Activated T-cell treated with anti-CD3 and anti-CD28 coated beads, Interleukin-2, amount 50 U/mL, for 24 hours (primary cell): ENCODE data around the gene LTB.

ENCODE experiments used
- DNase-seq: peaks from one replicate; pipeline ENCODE4 v3.0.0-alpha.2; 2020
- H3K27ac Mint-ChIP-seq: 2 replicates; pipeline ENCODE4 v1.8.0; 2020; ENCODE audit warnings: mild to moderate bottlenecking, mixed read lengths
- H3K27me3 Mint-ChIP-seq: 2 replicates; pipeline ENCODE4 v1.8.0; 2020; ENCODE audit warnings: mixed read lengths
- H3K36me3 Mint-ChIP-seq: 2 replicates; pipeline ENCODE4 v1.8.0; 2020; ENCODE audit warnings: low read depth, mixed read lengths
- H3K4me1 Mint-ChIP-seq: 2 replicates; pipeline ENCODE4 v1.8.0; 2020; ENCODE audit warnings: low read depth, mixed read lengths
- H3K4me3 Mint-ChIP-seq: 2 replicates; pipeline ENCODE4 v1.8.0; 2020; ENCODE audit warnings: mild to moderate bottlenecking, moderate library complexity, mixed read lengths
- H3K9me3 Mint-ChIP-seq: 2 replicates; pipeline ENCODE4 v1.8.0; 2020; ENCODE audit warnings: mixed read lengths

The LTB gene

DNA sequence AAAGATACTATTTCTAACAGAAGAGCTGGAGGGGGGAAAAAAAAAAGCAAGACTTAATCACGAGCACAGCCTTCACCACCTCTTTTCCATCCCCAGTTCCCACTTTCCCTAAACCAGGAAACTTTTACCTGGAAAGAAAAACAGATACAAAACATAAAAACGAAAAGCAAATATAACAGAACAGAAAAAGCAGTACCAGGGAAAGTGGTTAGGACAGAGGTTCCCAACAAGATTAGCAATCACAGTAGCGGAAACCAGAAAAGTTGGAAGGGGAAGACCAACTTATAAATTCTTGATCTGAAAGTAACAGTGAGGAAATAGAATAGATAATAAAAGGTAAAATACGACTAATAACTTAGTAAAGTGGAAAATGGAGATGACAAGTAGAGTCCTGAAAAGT is 41.6 kb downstream of the LTB start:
- Mint-ChIP-seq H3K27ac (peak overlapping the region; percentile 95), H3K4me3 (peak overlapping the region; percentile 94), H3K4me1 (peaks cover 50% of the 10 kb centered on the region), H3K27me3 (no peaks in the 10 kb centered on the region), H3K36me3 (peaks cover 73% of the 10 kb centered on the region), H3K9me3 (no peaks in the 10 kb centered on the region)
- no peak for DNase-seq

DNA sequence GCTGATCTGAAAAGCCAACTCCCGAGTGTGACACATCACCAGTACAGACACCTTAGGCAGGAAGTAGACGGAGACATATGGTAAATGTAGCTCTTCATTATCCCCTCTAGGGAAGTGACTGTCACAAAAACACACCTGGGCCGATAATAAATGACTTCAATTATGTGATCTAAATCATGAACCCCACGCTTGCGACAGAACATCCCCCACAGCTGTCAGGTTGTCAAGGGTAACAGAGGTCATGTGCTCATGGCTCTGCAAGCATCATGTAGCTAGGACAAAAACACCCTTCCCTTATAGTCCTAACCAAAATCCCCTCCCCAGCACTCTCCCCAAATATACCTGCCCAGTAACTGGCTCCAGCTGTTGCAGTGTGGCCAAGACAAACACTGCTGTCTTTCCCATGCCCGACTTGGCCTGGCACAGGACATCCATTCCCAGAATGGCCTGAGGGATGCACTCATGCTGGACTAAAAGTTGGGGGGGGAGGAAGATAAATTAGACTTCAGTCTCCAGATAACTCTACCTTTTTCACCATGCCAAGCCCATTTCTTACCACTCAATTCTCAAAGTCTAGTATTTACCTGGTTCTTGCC is 43.3 kb downstream of the LTB start:
- peak; percentile 24 for DNase-seq
- Mint-ChIP-seq H3K36me3 (peaks cover 91% of the 10 kb centered on the region), H3K9me3 (no peaks in the 10 kb centered on the region), H3K4me3 (peak overlapping the region; percentile 94), H3K4me1 (peaks cover 62% of the 10 kb centered on the region), H3K27ac (peak overlapping the region; percentile 95), H3K27me3 (no peaks in the 10 kb centered on the region)

DNA sequence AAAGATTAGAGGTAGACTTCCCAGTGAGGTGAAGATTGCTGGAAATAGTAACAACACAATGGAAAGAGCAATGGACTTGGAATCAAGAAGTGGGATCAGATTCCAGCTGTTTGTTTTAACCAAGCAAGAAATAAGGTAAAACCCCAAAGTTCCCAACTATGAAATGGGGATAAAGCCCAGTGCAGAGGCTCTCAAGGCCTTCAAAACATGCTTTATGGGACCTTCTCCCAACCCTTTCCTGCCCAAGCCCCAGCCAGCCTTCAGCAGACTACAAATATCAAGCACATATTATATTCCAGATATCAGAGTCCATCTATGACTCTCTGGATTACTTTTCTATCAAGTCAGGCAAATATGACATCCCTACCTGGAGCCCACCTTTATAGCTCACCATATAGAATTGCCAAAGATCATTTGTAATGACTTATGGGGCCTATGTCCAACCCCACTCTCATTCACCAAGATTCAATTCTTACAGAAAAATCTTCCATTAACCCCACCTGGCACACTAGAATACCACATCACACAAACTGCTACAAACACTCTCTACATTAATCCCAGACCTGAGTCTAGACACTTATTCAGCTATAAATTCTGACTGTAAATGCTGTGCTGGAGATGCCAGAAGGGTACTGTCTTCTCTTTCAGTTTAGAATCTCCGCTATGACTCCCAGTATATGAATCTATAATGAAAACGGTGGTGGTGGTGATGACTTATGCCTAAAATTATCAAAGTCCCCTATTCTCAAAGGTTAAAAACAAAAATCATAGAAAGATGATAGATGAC is 46.5 kb downstream of the LTB start:
- H3K27ac Mint-ChIP-seq = peak overlapping the region; percentile 73
- no peak overlapping the region for H3K4me3 Mint-ChIP-seq
- no peaks in the 10 kb centered on the region for H3K27me3 Mint-ChIP-seq
- DNase-seq = no peak
- H3K9me3 Mint-ChIP-seq = no peaks in the 10 kb centered on the region
- H3K36me3 Mint-ChIP-seq = peaks cover 97% of the 10 kb centered on the region
- peaks cover 71% of the 10 kb centered on the region for H3K4me1 Mint-ChIP-seq

DNA sequence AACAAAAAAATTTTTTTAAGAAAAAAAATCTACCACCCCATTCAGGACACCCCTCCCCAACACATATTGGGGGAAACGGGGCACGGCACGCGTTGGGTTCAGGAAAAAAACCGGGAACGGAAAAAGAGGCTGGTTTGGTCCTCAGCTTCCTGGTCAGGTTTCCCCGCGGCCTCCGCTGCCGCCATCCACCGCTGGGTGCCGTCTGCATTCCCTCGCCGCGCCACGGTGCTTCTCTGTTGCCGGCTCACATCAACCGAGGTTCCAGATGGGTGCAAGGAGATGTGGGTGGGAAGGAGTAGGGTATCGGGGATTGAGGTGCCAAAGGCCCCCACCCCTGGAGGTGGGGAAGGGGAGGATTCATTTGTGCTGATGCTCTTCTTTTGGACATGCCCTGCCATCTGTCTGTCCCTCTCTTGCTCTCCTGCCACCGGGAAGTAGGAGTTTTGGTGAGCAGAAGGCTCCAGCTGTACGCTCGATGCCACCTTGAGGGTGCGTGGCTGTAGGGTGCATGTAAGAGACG is 47.6 kb downstream of the LTB start:
- peak; percentile 24 for DNase-seq
- no peaks in the 10 kb centered on the region for H3K27me3 Mint-ChIP-seq
- H3K4me1 Mint-ChIP-seq = peaks cover 65% of the 10 kb centered on the region
- H3K36me3 Mint-ChIP-seq = peaks cover 97% of the 10 kb centered on the region
- no peak overlapping the region for H3K4me3 Mint-ChIP-seq
- no peaks in the 10 kb centered on the region for H3K9me3 Mint-ChIP-seq
- peak overlapping the region; percentile 73 for H3K27ac Mint-ChIP-seq

DNA sequence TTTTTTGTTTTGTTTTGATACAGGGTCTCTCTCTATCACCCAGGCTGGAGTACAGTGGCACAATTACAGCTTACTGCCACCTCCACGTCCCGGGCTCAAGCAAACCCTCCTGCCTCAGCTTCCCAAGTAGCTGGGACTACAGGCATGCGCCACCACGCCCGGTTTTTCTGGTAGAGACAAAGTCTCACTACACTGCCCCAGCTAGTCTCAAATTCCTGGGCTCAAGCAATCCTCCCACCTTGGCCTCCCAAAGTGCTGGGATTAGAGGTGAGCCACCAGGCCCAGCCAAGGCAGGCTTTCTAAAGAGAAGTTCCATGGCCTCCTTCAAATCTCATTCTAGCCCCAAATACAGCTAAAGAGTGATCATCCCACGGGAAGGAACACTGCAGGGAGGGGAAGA is 48.2 kb downstream of the LTB start:
- peak; percentile 28 for DNase-seq
- Mint-ChIP-seq H3K27ac (peak overlapping the region; percentile 79), H3K4me1 (peaks cover 60% of the 10 kb centered on the region), H3K27me3 (no peaks in the 10 kb centered on the region), H3K4me3 (no peak overlapping the region), H3K9me3 (no peaks in the 10 kb centered on the region), H3K36me3 (peaks cover 97% of the 10 kb centered on the region)

DNA sequence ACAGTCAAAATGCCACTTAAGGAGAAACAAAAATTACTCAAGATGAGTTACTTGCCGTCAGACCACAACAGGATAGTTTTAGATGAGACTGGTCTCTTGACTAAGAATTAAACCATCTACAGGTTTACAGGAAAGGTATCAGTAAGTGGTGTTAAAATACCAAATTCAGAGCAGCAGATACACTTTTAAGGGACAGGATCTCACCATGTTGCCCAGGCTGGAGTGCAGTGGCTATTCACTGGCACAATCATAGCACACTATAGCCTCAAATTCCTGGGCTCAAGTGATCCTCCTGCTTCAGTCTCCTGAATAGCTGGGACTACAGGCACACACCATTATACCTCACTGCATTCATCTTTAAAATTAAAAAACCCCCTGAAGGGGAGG is 48.8 kb downstream of the LTB start:
- no peak overlapping the region for H3K4me3 Mint-ChIP-seq
- peaks cover 54% of the 10 kb centered on the region for H3K4me1 Mint-ChIP-seq
- H3K9me3 Mint-ChIP-seq = no peaks in the 10 kb centered on the region
- H3K36me3 Mint-ChIP-seq = peaks cover 96% of the 10 kb centered on the region
- H3K27me3 Mint-ChIP-seq = no peaks in the 10 kb centered on the region
- H3K27ac Mint-ChIP-seq = peak overlapping the region; percentile 79
- no peak for DNase-seq

DNA sequence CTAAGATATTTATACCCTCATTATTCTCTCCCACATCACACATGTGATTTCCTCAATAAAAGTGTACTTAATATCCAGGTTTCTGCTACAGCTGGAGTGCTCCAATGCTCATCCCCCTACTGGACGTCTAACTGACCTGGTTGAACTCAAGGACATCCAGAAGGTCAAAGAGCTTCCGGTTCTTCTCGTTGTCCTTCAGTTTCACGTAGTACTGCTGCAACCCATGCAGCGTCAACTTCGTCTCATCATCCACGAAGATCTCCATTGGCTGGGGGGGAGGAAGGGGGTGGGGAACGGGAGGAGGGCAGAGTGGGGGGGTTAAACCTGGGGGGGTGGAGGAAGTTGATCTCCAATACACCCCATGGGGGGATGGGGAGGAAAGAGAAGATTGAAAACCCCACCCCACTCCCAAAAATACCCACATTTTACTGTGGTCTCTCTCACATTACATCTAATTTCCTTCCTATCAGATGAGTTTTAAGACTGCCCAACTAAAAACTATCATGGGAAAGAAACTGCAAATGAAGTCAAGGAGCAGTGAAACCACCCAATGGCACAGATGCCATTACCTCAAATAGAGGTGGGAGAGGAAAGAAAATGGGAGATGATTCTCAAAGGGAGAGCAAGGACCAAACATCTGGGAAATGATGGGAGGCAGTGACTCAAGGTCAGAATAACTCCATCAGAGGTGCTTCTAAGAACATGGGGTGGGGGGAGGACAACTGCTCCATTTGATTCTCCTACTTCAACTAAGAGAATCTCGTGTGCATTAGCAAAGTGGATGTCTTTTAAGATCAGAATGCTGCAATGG is 49.4 kb downstream of the LTB start:
- no peaks in the 10 kb centered on the region for H3K27me3 Mint-ChIP-seq
- H3K36me3 Mint-ChIP-seq = peaks cover 93% of the 10 kb centered on the region
- H3K4me1 Mint-ChIP-seq = peaks cover 50% of the 10 kb centered on the region
- peak overlapping the region; percentile 79 for H3K27ac Mint-ChIP-seq
- no peaks in the 10 kb centered on the region for H3K9me3 Mint-ChIP-seq
- no peak overlapping the region for H3K4me3 Mint-ChIP-seq
- peak; percentile 15 for DNase-seq

DNA sequence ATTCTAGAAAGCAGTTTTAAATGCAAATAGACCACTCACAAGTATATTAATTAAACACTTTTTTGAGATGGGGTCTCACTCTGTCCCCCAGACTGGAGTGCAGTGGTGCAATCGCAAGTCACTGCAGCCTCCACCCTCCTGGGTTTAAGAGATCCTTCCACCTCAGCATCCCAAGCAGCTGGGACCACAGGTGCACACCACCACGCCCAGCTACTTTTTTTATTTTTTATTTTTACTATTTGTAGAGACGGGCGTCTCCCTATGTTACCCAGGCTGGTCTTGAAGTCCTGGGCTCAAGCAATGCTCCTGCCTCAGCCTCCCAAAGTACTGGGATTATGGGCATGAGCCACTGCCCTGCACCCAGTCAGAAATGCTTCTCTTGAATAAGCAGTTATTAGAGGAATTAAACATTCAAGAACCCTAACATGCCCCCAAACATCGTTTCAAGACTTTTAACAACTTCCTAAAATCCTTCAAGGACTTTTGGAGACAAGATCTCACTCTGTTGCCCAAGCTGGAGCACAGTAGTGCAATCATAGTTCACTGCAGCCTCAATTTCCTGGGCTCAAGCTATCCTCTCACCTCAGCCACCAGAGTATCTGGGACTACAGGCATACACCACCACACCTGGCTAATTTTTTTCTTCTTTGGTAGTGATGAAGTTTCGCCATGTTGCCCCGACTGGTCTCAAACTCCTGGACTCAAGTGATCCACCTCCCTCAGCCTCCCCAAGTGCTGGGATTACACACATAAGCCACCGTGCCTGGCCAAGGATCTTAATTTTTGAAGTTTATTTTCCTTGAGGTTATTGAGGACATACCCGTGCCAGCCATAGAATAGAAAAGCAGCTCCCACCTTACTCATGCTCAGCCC is 50.2 kb downstream of the LTB start:
- H3K36me3 Mint-ChIP-seq = peaks cover 88% of the 10 kb centered on the region
- H3K27ac Mint-ChIP-seq = peak overlapping the region; percentile 69
- peaks cover 45% of the 10 kb centered on the region for H3K4me1 Mint-ChIP-seq
- H3K4me3 Mint-ChIP-seq = no peak overlapping the region
- H3K27me3 Mint-ChIP-seq = no peaks in the 10 kb centered on the region
- DNase-seq = peak; percentile 26
- no peaks in the 10 kb centered on the region for H3K9me3 Mint-ChIP-seq

DNA sequence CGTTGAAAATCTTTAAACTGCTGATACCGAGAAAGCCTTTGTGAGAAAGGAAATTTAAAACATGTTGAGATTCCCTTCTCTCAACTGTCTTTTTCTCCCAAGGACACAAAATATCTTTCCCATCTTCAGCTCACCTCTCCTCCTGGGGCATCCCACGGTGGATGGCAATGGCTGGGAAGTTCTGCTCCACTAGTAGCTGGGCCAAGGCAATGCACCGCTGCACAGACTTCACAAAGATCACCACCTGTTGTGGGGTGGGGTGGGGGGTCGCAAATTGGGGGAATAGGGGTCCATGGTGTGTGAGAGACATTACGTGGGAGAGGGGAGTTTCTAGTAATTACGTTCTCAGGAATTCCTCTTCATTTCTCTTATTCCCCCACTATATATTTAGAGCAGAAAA is 51.1 kb downstream of the LTB start:
- Mint-ChIP-seq H3K4me1 (peaks cover 39% of the 10 kb centered on the region), H3K4me3 (no peak overlapping the region), H3K27me3 (no peaks in the 10 kb centered on the region), H3K27ac (no peak overlapping the region), H3K36me3 (peaks cover 81% of the 10 kb centered on the region), H3K9me3 (no peaks in the 10 kb centered on the region)
- peak; percentile 23 for DNase-seq

DNA sequence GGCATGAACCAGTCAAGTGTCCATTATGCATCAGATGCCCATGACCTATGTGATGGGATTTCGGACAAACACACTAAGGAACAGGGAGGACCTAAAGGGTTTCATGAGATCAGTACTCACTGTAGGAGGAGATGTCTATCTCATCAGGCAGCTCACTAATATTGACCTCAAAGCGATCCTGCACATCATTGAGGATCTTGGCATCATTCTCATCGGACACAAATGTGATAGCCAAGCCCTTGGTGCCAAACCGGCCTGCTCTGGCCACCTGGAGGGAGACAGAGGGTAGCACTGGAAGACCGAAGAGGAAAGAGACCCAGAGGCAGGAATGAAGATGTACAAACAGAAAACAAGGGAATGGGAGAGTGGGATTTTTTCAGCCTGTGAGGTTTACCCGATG is 51.6 kb downstream of the LTB start:
- peak; percentile 17 for DNase-seq
- no peak overlapping the region for H3K27ac Mint-ChIP-seq
- peaks cover 35% of the 10 kb centered on the region for H3K4me1 Mint-ChIP-seq
- H3K36me3 Mint-ChIP-seq = peaks cover 76% of the 10 kb centered on the region
- no peaks in the 10 kb centered on the region for H3K9me3 Mint-ChIP-seq
- no peak overlapping the region for H3K4me3 Mint-ChIP-seq
- H3K27me3 Mint-ChIP-seq = no peaks in the 10 kb centered on the region
